WERI-Rb-1 (cell line): Measurements from ENCODE around the gene CD63.

Experiments used
- DNase-seq: peaks from one replicate; pipeline ENCODE4 v3.0.0-alpha.2; 2020
- H3K27ac ChIP-seq: fragments of 250-450 bp; sonication (Bioruptor Pico); 2 replicates; pipeline ENCODE4 v1.5.1; 2020; ENCODE audit warnings: mild to moderate bottlenecking, moderate library complexity
- H3K27me3 ChIP-seq: fragments of 250-450 bp; sonication (Bioruptor Pico); 2 replicates; pipeline ENCODE4 v1.5.1; 2021; ENCODE audit warnings: mild to moderate bottlenecking, low read depth, moderate library complexity; ENCODE audit not compliant: insufficient read depth, severe bottlenecking
- H3K36me3 ChIP-seq: fragments of 250-450 bp; sonication (Bioruptor Pico); 2 replicates; pipeline ENCODE4 v1.5.1; 2020; ENCODE audit warnings: mild to moderate bottlenecking, moderate library complexity
- H3K4me3 ChIP-seq: 2 replicates; pipeline ENCODE4 v1.5.1; 2011; ENCODE audit warnings: low read depth, mild to moderate bottlenecking, control low read depth, low read length
- H3K9me3 ChIP-seq: fragments of 250-450 bp; sonication (Bioruptor Pico); 2 replicates; pipeline ENCODE4 v1.5.1; 2021; ENCODE audit warnings: mild to moderate bottlenecking, moderate library complexity; ENCODE audit not compliant: severe bottlenecking
- TF ChIP-seq, protein P1 (sequence below): IDR thresholded peaks from 2 replicates; pipeline ENCODE4 v1.5.1; 2011; ENCODE audit warnings: low read depth, mild to moderate bottlenecking, control low read depth, inconsistent platforms, low read length

The CD63 gene

DNA sequence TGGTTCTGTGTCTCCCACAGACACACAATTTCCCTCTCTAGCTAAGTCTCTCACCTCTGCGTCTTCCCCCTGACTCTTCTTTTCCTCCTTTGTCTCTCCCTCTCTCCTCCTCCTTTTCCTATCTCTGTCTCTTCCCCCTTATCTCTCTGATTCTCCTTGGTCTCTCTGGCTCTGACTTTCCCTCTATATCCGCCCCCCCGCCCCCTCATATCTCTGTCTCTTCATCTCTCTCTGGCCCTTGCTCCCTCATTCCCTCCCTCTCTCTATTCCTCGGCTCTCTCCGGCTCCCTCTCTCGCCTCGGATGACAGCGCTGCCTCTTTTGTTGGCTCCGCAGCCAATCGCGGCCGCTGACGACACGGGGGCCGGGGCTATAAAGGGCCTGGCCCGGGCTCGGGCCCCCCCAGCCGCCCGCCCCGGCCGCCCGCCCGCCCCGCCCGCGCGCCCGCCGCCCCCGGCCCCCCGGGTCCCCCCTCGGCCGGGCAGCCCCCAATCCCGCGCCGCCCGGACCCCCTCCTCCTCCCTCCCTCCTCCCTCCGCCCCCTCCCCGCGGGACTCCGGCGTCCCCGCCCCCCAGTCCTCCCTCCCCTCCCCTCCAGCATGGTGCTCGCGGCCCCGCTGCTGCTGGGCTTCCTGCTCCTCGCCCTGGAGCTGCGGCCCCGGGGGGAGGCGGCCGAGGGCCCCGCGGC, 14.1 kb upstream of the CD63 start, which contains the start of gene GDF11:
GDF11 (plus strand) TSS at position 404 of the 687 bp plus-strand sequence; CDS start at position 599, 195 bp downstream.
- TF ChIP-seq, protein P1, sequence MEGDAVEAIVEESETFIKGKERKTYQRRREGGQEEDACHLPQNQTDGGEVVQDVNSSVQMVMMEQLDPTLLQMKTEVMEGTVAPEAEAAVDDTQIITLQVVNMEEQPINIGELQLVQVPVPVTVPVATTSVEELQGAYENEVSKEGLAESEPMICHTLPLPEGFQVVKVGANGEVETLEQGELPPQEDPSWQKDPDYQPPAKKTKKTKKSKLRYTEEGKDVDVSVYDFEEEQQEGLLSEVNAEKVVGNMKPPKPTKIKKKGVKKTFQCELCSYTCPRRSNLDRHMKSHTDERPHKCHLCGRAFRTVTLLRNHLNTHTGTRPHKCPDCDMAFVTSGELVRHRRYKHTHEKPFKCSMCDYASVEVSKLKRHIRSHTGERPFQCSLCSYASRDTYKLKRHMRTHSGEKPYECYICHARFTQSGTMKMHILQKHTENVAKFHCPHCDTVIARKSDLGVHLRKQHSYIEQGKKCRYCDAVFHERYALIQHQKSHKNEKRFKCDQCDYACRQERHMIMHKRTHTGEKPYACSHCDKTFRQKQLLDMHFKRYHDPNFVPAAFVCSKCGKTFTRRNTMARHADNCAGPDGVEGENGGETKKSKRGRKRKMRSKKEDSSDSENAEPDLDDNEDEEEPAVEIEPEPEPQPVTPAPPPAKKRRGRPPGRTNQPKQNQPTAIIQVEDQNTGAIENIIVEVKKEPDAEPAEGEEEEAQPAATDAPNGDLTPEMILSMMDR, result no peak
- H3K27me3 ChIP-seq, result no peaks in the 10 kb centered on the region
- H3K4me3 ChIP-seq, result peak within 1 kb of the TSS; percentile 79
- peaks cover 9% of the 10 kb centered on the region for H3K36me3 ChIP-seq
- H3K9me3 ChIP-seq, result no peaks in the 10 kb centered on the region
- H3K27ac ChIP-seq, result peak within 1 kb of the TSS; percentile 84
- peak; percentile 89 for DNase-seq

DNA sequence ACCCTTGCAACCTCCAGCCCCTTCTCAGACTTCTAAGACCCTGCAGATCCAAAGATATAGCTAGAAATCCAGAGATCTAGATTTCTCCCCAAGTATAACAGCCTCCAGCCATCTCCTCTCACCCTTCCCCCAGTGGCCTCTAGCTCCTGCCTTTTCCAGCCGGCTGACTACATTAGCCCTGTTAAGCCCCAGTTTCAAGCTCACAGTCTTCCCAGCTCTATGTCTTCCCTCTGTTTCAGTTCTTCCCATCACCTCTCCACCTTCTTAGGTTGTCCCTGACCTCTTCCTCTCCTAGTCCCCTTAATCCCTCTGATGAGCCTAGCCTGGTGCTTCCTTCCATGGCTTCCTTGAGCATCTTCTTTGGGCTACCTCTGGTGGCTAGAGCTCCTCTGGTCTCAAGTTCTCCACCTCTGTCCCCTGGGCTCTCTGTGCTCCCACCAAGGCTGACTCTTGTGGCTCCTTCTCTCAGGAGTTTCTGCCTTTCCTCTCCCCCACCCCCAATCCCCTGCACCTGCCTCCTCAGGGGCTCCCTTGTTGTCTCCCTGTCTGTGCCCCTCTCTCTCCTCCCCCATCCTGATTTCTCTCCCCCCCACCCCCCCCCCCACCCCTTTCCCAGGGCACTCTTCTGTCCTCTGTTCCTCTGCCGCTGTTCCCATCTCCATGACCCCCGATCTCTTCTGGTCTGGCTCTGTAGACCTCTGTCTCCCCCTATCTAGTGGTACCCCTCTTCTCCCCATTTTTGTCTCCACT, 13.3 kb upstream of the CD63 start:
- no peaks in the 10 kb centered on the region for H3K27me3 ChIP-seq
- TF ChIP-seq, protein P1, result no peak
- peaks cover 6% of the 10 kb centered on the region for H3K36me3 ChIP-seq
- peak overlapping the region; percentile 84 for H3K27ac ChIP-seq
- no peaks in the 10 kb centered on the region for H3K9me3 ChIP-seq
- H3K4me3 ChIP-seq, result peak overlapping the region; percentile 51
- DNase-seq, result no peak

DNA sequence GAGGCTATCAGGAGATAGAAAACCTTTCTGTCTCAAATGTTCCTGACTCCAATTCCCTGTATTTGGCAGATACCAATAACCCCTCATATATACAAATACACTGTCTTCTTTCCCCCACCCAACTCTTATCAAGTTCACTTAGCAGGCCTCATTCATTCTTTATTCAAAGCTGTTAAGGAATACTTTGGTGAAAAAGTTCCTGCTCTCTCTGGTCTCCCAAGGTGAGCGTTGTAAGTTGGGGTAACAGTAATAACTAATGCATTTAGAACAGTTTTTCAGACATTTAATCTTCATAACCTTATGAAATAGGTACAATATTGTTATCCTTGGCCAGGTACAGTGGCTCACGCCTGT, 10.2 kb upstream of the CD63 start:
- no peak overlapping the region for H3K27ac ChIP-seq
- TF ChIP-seq, protein P1, result no peak
- no peaks in the 10 kb centered on the region for H3K9me3 ChIP-seq
- no peaks in the 10 kb centered on the region for H3K27me3 ChIP-seq
- no peaks in the 10 kb centered on the region for H3K36me3 ChIP-seq
- no peak for DNase-seq
- no peak overlapping the region for H3K4me3 ChIP-seq

DNA sequence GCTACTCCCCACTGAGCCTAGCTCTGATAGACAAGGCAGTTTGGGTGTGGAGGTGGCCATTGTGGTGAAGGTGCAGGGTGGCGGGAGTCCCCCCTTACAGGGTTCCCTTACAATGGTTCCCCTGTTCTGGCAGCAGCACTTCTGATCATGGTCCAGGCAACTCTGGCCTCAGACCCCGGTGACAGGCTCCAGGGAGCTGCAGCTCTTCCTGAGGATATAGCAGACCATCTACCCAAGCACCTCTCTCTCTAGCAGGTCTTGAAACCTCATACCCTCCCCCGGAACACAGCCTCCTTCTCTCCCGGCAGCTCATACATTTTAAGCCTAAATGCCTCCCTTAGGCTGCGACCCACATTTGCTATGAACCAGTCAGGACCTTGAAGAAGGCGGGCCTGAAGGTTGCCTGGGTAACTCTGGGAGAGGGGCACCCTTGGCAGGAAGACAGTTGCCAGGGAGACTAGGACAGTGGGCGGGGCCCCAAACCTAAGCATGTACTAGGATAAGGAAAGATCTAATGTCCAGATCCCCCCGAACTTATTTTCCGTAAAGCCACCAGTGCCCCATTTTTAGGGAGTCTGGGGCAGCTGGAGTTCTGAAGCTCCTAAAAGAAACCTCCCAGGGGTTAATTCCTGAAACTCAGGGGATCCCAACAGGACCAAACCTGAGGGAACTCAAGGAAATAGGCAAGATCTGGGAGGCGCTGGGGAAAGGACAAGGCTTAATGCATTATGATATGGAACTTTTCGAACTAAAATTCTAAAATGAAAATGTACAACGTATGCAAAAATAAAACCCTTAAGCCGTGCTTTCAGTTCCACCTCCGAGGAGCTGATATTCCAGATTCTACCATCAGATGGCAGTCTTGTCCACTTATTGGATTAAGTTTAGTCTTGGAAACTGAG, 9.6 kb upstream of the CD63 start:
- TF ChIP-seq, protein P1, result peak; percentile 51
- Histone ChIP-seq H3K9me3 (no peaks in the 10 kb centered on the region), H3K27ac (peak overlapping the region; percentile 84), H3K4me3 (peak overlapping the region; percentile 83), H3K27me3 (no peaks in the 10 kb centered on the region), H3K36me3 (no peaks in the 10 kb centered on the region)
- DNase-seq, result peak; percentile 87

DNA sequence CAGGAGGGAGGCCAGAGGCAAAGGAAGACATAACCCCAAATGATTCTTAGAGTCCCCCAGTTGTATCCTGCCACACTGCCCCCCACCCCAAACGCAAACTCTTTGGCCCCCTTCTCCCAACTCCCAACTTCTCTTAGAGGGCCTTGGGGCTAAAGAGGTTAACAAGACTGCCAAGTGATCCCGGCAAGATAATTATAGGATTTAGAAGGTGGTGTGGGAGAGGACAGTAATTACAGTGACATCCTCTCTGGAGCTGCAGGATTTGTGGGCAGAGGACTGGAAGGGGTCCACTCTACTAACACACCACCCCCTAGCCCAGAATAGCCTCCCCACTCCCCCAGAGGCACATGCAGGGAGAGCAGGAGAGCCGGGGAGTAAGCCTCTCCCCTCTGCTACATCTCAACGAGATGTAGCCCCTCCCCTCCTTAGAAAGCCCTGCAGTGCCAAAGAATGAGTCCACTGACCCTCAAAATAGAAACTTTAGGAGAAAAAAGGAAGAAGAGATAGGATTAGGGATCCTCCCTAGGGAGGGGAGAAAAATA, 8.8 kb upstream of the CD63 start:
- Histone ChIP-seq H3K27ac (peak overlapping the region; percentile 84), H3K27me3 (no peaks in the 10 kb centered on the region), H3K9me3 (no peaks in the 10 kb centered on the region), H3K4me3 (peak overlapping the region; percentile 83), H3K36me3 (no peaks in the 10 kb centered on the region)
- peak; percentile 62 for DNase-seq
- TF ChIP-seq, protein P1, result 0 out of 2 replicates have a peak, but pooled peaks have one; percentile 2
